Gastrocnemius medialis (tissue), 4 donors: ENCODE data around the gene CAPZB. TPM values are rescaled to one million over a fixed set of nuclear protein-coding genes. Genes with fewer than 3 reads are reported as not detected.

ENCODE experiments used
- ATAC-seq, 2 donors: fragments of 150-250 bp; one replicate each; pipeline ENCODE4 v1.9.1; 2016
- DNase-seq, 2 donors: peaks; one replicate each; pipeline ENCODE4 v3.0.0-alpha.2; 2019
- H3K27ac ChIP-seq, 4 donors: fragments of 200-600 bp; sonication (generic); 1 replicate in 1 of 4; 2 replicates in 3 of 4; pipeline ENCODE4 v1.5.1; 2016 to 2018; ENCODE audit warnings: mild to moderate bottlenecking in 2 of 4, moderate library complexity in 1 of 4
- H3K27me3 ChIP-seq, 3 donors: fragments of 200-600 bp; sonication (generic) in 2 of 3; 1 replicate in 1 of 3; 2 replicates in 2 of 3; pipeline versions ENCODE4 v1.5.1 to v1.6.0; 2016 to 2019; ENCODE audit warnings: mild to moderate bottlenecking in 1 of 3, moderate library complexity in 1 of 3
- H3K36me3 ChIP-seq, 2 donors: fragments of 200-600 bp; sonication (generic) in 1 of 2; one replicate each; pipeline ENCODE4 v1.5.1; 2017 to 2018
- H3K4me1 ChIP-seq, 2 donors: fragments of 200-600 bp; sonication (generic) in 1 of 2; one replicate each; pipeline ENCODE4 v1.5.1; 2016 to 2017; ENCODE audit warnings: mild to moderate bottlenecking in 2 of 2
- H3K4me3 ChIP-seq, 4 donors: fragments of 200-600 bp; sonication (generic) in 3 of 4; 1 replicate in 1 of 4; 2 replicates in 3 of 4; pipeline ENCODE4 v1.5.1; 2016 to 2019; ENCODE audit warnings: mild to moderate bottlenecking in 2 of 4
- H3K9me3 ChIP-seq, 3 donors: fragments of 200-600 bp; sonication (generic) in 2 of 3; 1 replicate in 1 of 3; 2 replicates in 2 of 3; pipeline ENCODE4 v1.5.1; 2016 to 2019
- POLR2A ChIP-seq, 2 donors: fragments of 450-650 bp; IDR thresholded peaks; one replicate each; pipeline ENCODE4 v1.6.1; 2017; ENCODE audit warnings: antibody characterized with exemption in 2 of 2, mild to moderate bottlenecking in 2 of 2, moderate library complexity in 2 of 2
- in situ Hi-C, 4 donors: fragments of 200-750 bp; cut with MboI; loops; one replicate each; pipeline versions ENCODE4 v1.15.0 to v1.8.0; 2017; ENCODE audit warnings: low sequenced_read_pairs in 4 of 4
- intact Hi-C: fragments of 100-400 bp; cut with DNase I; formaldehyde crosslinking; loops from one replicate; pipeline ENCODE4 v1.15.1; 2023; ENCODE audit warnings: low total_unique reads
- total RNA-seq, 4 donors: library from RNA; depleted of rRNA; stranded (reverse); fragments of >200 nt; gene quantifications; one replicate each; pipeline versions ENCODE4 v1.1.0 to v1.2.3, GENCODE V29; 2016
- TF ChIP-seq, protein P1 (sequence below), 5 experiments: fragments of 450-650 bp in 3 of 5; fragments of 200-600 bp in 2 of 5; sonication (generic) in 2 of 5; IDR thresholded peaks in 4 of 5; conservative IDR thresholded peaks in 1 of 5; 1 replicate in 4 of 5; 2 replicates in 1 of 5; pipeline ENCODE4 v1.5.1; 2016 to 2019; ENCODE audit warnings: antibody characterized with exemption in 5 of 5, mild to moderate bottlenecking in 3 of 5, moderate library complexity in 3 of 5

Gene CAPZB
- total RNA-seq, 4 donors from 2014 or later = 48.6 to 93.8 (median 74.9) TPM

DNA sequence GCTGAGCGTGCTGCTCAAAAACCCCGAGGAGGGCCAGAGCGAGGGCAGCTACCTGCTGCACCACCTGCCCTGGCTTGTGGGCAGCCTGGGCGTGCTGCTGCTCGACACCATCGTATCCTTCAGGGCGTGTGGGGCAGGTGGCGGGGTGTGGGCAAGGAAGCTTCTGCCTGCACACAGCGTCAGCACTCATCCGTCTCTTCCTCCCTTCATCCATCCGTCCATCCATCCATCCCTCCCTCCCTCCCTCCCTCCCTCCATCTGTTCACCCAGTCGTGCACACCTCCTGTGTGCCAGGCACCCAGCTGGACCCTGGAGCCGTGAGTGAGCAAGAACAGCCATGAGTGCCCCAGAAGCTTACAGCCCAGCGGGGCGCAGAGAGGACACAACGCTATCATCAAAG lies 158.0 kb downstream of the CAPZB start:
- Histone ChIP-seq H3K9me3 (no peaks in the 10 kb centered on the region), H3K4me1 (no peaks in the 10 kb centered on the region), H3K36me3 (peaks cover 0 to 62% of the 10 kb centered on the region in 2 donors), H3K27ac (no peak overlapping the region), H3K27me3 (no peaks in the 10 kb centered on the region), H3K4me3 (no peak overlapping the region)
- no peak for DNase-seq
- ATAC-seq = no peak
- intact Hi-C loops = no loop called here
- TF ChIP-seq, protein P1, sequence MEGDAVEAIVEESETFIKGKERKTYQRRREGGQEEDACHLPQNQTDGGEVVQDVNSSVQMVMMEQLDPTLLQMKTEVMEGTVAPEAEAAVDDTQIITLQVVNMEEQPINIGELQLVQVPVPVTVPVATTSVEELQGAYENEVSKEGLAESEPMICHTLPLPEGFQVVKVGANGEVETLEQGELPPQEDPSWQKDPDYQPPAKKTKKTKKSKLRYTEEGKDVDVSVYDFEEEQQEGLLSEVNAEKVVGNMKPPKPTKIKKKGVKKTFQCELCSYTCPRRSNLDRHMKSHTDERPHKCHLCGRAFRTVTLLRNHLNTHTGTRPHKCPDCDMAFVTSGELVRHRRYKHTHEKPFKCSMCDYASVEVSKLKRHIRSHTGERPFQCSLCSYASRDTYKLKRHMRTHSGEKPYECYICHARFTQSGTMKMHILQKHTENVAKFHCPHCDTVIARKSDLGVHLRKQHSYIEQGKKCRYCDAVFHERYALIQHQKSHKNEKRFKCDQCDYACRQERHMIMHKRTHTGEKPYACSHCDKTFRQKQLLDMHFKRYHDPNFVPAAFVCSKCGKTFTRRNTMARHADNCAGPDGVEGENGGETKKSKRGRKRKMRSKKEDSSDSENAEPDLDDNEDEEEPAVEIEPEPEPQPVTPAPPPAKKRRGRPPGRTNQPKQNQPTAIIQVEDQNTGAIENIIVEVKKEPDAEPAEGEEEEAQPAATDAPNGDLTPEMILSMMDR (IDR thresholded peaks at IDR 0.05 in 4 of 5, conservative IDR thresholded peaks at IDR 0.05 in 1 of 5) = no peak
- TF ChIP-seq POLR2A (IDR thresholded peaks at IDR 0.05) = no peak
- in situ Hi-C loops = no loop called here

DNA sequence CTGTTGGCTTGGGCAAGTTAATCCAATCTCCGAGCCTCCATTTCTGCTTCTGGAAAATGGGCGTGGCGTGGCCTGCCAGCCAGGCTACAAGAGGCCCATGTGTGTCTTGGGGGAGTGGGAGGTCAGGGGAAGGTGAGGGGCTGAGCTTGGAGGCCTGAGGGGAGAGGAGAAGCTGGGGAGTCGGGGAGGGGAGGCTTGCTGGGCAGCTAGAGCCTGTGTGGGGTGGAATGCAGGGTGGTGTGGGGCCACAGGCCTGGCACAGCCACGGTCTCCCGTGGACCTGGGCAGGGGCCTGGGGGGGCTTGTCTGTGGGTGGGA lies 158.6 kb downstream of the CAPZB start:
- DNase-seq = no peak
- intact Hi-C loops = no loop called here
- H3K27ac ChIP-seq = no peak overlapping the region
- no peak for TF ChIP-seq POLR2A (IDR thresholded peaks at IDR 0.05)
- TF ChIP-seq, protein P1 (IDR thresholded peaks at IDR 0.05 in 4 of 5, conservative IDR thresholded peaks at IDR 0.05 in 1 of 5) = no peak
- H3K4me1 ChIP-seq = no peaks in the 10 kb centered on the region
- no peaks in the 10 kb centered on the region for H3K27me3 ChIP-seq
- H3K9me3 ChIP-seq = no peaks in the 10 kb centered on the region
- in situ Hi-C loops = no loop called here
- ATAC-seq = no peak
- no peak overlapping the region for H3K4me3 ChIP-seq
- H3K36me3 ChIP-seq = peaks cover 0 to 59% of the 10 kb centered on the region in 2 donors

DNA sequence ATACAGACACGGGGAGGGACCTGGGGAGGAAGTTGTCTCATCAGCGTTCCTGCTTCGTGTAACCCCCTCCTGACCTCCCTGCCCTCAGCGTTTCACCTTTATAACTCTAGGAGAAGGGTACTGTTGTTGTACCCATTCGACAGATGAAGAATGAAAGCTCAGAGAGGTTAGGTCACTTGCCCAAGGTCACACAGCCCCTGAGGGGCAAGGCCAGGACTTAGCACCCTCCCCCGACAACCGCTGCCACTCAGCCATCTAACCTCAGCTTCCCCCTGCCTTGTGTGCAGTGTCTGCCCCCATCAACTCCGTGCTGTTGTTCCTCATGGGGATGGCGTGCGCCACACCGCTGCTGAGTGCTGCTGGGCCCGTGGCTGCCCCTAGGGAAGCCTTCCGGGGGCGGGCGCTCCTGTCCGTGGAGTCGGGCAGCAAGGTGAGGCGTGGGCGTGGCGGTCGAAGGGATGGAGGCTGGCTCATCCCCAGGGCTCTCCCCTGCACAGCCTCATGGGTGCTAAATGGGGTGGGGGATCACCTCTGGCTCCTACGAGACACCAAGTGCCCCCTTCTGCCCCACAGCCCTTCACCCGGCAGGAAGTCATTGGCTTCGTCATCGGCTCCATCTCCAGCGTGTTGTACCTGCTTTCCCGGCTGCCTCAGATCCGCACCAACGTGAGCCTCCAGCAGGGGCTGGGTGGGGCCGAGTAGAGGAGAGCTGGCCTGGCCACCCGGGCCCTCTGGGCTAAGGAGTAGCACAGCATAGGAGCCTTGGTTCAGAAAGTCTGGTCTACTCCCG lies 159.2 kb downstream of the CAPZB start:
- Histone ChIP-seq H3K27ac (no peak overlapping the region), H3K4me1 (no peaks in the 10 kb centered on the region), H3K9me3 (no peaks in the 10 kb centered on the region), H3K36me3 (peaks cover 0 to 59% of the 10 kb centered on the region in 2 donors), H3K4me3 (no peak overlapping the region), H3K27me3 (no peaks in the 10 kb centered on the region)
- DNase-seq = no peak
- intact Hi-C loops = no loop called here
- TF ChIP-seq, protein P1 (IDR thresholded peaks at IDR 0.05 in 4 of 5, conservative IDR thresholded peaks at IDR 0.05 in 1 of 5) = no peak
- no peak for TF ChIP-seq POLR2A (IDR thresholded peaks at IDR 0.05)
- in situ Hi-C loops = no loop called here
- ATAC-seq = no peak

DNA sequence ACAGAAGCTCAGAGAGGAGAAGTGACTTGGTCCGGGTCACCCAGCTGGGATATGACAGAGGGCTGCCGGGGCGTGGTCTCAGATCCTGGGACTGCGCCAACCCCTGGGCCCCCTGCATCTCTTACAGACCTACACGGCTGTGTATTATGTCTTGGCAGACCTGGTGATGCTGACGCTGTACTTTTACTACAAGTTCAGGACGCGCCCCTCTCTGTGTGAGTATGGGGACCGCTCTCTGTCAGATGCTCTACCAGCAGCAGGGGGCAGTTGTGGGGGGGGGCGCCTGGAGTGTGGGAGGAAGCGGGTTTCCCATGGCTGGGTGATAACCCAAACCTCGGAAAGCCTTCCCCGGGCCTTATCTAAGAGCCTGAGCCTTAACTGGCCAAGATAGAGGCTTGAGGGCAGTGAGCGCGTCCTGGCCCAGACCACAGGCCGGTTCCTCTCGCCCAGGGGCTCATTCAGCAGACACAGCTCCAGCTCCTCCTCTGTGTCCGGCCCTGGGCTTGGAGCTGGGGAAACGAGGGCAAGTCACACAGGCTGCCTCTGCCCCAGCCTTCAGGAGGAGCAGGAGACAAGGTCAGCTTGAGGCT lies 159.9 kb downstream of the CAPZB start:
- H3K36me3 ChIP-seq = peaks cover 0 to 59% of the 10 kb centered on the region in 2 donors
- no peaks in the 10 kb centered on the region for H3K9me3 ChIP-seq
- DNase-seq = no peak
- no peak for TF ChIP-seq POLR2A (IDR thresholded peaks at IDR 0.05)
- TF ChIP-seq, protein P1 (IDR thresholded peaks at IDR 0.05 in 4 of 5, conservative IDR thresholded peaks at IDR 0.05 in 1 of 5) = no peak
- intact Hi-C loops = no loop called here
- in situ Hi-C loops = no loop called here
- no peaks in the 10 kb centered on the region for H3K27me3 ChIP-seq
- H3K4me1 ChIP-seq = no peaks in the 10 kb centered on the region
- no peak overlapping the region for H3K27ac ChIP-seq
- H3K4me3 ChIP-seq = no peak overlapping the region
- ATAC-seq = no peak
